Large intestine (tissue), 3 donors: Measurements from ENCODE around the gene TMEM151B. TPM values are rescaled to one million over a fixed set of nuclear protein-coding genes. Genes with fewer than 3 reads are reported as not detected.
A peak's percentile ranks its signal among the peaks of the same experiment; 100 is the strongest.

Experiments used
- DNase-seq, 2 donors: peaks; one replicate each; pipeline versions ENCODE4 v3.0.0 to v3.0.0-alpha.2; 2013
- H3K27ac ChIP-seq: one replicate; pipeline ENCODE4 v1.5.1; 2013; ENCODE audit warnings: low read length
- H3K27me3 ChIP-seq: 2 replicates; pipeline ENCODE4 v1.6.1; 2013; ENCODE audit warnings: low read length; ENCODE audit not compliant: control insufficient read depth, insufficient read depth
- H3K36me3 ChIP-seq: 2 replicates; pipeline ENCODE4 v1.6.1; 2013; ENCODE audit warnings: low read length; ENCODE audit not compliant: control insufficient read depth, insufficient read depth
- H3K4me1 ChIP-seq: one replicate; pipeline ENCODE4 v1.6.1; 2013; ENCODE audit warnings: low read length; ENCODE audit not compliant: control insufficient read depth, insufficient read depth
- H3K4me3 ChIP-seq: one replicate; pipeline ENCODE4 v1.5.1; 2013; ENCODE audit warnings: low read length
- H3K9me3 ChIP-seq: one replicate; pipeline ENCODE4 v1.6.1; 2013; ENCODE audit warnings: mild to moderate bottlenecking, low read depth, low read length, moderate library complexity; ENCODE audit not compliant: control insufficient read depth
- WGBS: methylation state at CpG from one replicate; pipeline ENCODE4 v1.1.5; 2013; ENCODE audit warnings: low lambda C conversion rate; ENCODE audit not compliant: insufficient coverage; 5-methylcytosine and 5-hydroxymethylcytosine counted together
- polyA plus RNA-seq: library from polyadenylated mRNA; unstranded; fragments of 120-200 nt; gene quantifications from one replicate; pipeline ENCODE4 v1.2.1, GENCODE V29; 2013

Gene TMEM151B
- polyA plus RNA-seq, 1 donor: 3.2 TPM

GRCh38 chr6:44258325-44258863, 11.9 kb upstream of the TMEM151B start:
- H3K9me3 ChIP-seq: peaks cover 3% of the 10 kb centered on the region
- DNase-seq: no peak
- H3K27ac ChIP-seq: no peak overlapping the region
- peaks cover 25% of the 10 kb centered on the region for H3K4me1 ChIP-seq
- H3K36me3 ChIP-seq: peaks cover 54% of the 10 kb centered on the region
- no CpG with 5 or more reads among the region's 9 CpGs for WGBS
- H3K4me3 ChIP-seq: no peak overlapping the region
- no peaks in the 10 kb centered on the region for H3K27me3 ChIP-seq

DNA sequence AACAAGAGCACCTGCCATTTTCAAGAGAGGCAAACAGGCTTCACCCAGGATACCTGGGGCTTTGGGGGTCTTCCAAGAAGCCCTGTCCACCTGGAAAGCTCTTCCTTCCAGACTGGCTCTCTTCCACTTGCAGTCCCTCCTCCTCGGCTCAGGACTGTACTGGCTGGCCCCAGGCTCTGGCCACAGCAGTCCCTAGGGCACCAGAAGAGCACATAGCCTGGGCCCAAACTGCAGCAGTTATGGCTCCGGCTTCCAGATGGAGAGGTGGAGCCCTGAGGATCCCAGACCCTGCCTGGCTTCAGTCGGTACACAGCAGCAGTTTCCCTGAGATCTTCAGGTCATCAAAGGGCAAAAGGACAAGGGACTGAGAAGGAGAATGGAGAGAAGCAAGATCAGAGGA, 11.3 kb upstream of the TMEM151B start:
- peaks cover 49% of the 10 kb centered on the region for H3K36me3 ChIP-seq
- DNase-seq: no peak

GRCh38 chr6:44260011-44260410, 10.2 kb upstream of the TMEM151B start:
- Histone ChIP-seq H3K36me3 (peaks cover 38% of the 10 kb centered on the region), H3K4me1 (peaks cover 40% of the 10 kb centered on the region), H3K9me3 (peaks cover 5% of the 10 kb centered on the region), H3K27me3 (no peaks in the 10 kb centered on the region), H3K4me3 (no peak overlapping the region), H3K27ac (no peak overlapping the region)
- no CpG with 5 or more reads among the region's 8 CpGs for WGBS
- DNase-seq: no peak

More for the DNA sequence above, 11.3 kb upstream of the TMEM151B start:
- WGBS: no CpG with 5 or more reads among the region's 3 CpGs
- Histone ChIP-seq H3K4me3 (no peak overlapping the region), H3K4me1 (peaks cover 30% of the 10 kb centered on the region), H3K9me3 (peaks cover 3% of the 10 kb centered on the region), H3K27me3 (no peaks in the 10 kb centered on the region), H3K27ac (no peak overlapping the region)

DNA sequence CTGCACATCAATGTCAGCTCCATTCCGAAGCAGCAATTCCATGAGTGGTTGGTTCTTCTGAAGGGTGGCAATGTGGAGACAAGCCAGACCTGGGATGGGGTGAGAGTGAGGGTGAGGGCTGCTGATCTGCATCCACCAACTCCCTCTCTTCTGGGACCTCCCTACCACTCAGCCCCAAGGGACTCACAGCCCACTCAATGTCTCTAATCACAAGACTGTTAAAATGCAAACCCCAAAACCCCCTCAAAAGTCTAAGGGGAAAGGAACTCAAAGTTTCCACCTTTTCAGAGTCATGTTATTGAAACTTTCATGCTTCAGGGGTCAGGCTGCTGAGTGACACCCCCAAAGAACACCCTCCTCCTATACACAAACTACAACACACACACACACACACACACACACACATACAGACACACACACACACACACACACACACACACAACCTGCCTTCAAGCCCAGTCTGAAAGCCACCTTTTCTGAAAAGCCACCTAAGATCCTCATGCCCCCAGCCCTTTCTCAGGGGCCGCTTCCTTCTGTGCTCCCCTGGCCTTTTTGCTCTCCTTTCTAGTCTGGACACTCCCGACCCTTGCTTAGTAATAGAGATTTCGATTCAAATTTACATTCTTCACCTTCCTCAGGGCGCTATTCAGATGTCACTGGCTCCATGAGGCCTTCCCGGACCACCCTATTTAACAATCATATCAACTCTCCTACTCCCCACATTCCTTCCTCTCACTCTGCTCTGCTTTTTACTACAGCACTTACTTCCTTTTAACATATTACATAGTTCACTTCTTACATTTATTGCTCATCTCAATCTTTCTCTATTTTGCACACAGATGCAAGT, 9.6 kb upstream of the TMEM151B start:
- Histone ChIP-seq H3K9me3 (peaks cover 7% of the 10 kb centered on the region), H3K36me3 (peaks cover 32% of the 10 kb centered on the region), H3K27ac (no peak overlapping the region), H3K4me1 (peaks cover 40% of the 10 kb centered on the region), H3K27me3 (no peaks in the 10 kb centered on the region), H3K4me3 (no peak overlapping the region)
- 96% methylated on average over 4 of the region's 6 CpGs for WGBS
- DNase-seq: no peak

GRCh38 chr6:44261581-44261980, 8.7 kb upstream of the TMEM151B start:
- Histone ChIP-seq H3K9me3 (peaks cover 7% of the 10 kb centered on the region), H3K27me3 (no peaks in the 10 kb centered on the region), H3K4me3 (no peak overlapping the region), H3K27ac (no peak overlapping the region), H3K4me1 (peaks cover 36% of the 10 kb centered on the region), H3K36me3 (peaks cover 32% of the 10 kb centered on the region)
- no peak for DNase-seq
- no CpG with 5 or more reads among the region's 8 CpGs for WGBS

- peaks cover 33% of the 10 kb centered on the region for H3K4me1 ChIP-seq
- no peak for DNase-seq
- WGBS: no CpG with 5 or more reads among the region's 7 CpGs
- H3K9me3 ChIP-seq: peaks cover 4% of the 10 kb centered on the region
- H3K4me3 ChIP-seq: peak overlapping the region; percentile 90
- H3K36me3 ChIP-seq: peaks cover 32% of the 10 kb centered on the region
- H3K27me3 ChIP-seq: no peaks in the 10 kb centered on the region
- no peak overlapping the region for H3K27ac ChIP-seq
Measured at GRCh38 chr6:44262467-44263353, 7.5 kb upstream of the TMEM151B start.

DNA sequence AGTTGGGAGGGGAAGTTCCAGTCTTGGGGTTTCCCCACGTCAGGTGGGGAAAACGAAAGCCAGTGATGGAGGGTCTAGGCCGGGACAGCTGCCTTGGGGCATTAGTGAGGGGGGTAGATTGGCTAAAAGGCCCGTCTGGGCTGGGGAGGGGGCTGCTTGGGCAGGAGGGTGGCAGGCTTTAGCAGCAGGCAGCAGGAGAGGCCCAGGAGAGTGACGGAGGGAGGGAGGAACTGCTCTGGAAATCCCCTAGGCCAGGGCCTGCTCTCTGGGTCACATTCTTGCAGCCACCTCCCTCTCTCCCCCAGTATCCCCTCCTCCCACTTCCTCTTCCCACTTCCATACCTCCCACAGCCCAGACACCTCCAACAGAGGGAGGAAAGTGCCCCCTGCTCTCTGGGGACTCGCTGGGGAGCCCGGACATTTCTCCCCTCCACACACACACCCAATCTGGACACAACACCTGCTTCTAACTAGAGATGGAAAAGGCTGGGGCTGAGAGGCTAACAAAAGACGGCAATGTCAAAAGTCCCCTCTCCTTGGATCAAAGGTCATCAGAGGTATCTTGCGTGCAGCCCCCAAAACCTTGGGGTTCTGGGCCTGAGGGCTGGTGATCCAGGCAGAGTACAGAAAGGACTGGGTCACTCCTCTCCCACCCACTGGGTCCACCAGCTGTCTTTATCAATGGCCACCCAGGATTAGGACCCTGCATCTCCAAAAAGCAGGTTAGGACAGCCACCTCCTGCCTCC, 6.7 kb upstream of the TMEM151B start:
- WGBS: no CpG with 5 or more reads among the region's 9 CpGs
- Histone ChIP-seq H3K4me1 (peaks cover 30% of the 10 kb centered on the region), H3K9me3 (peaks cover 4% of the 10 kb centered on the region), H3K36me3 (peaks cover 32% of the 10 kb centered on the region), H3K27ac (no peak overlapping the region), H3K27me3 (peaks cover 5% of the 10 kb centered on the region), H3K4me3 (peak overlapping the region; percentile 90)
- DNase-seq: peak; percentile 57 to 73

DNA sequence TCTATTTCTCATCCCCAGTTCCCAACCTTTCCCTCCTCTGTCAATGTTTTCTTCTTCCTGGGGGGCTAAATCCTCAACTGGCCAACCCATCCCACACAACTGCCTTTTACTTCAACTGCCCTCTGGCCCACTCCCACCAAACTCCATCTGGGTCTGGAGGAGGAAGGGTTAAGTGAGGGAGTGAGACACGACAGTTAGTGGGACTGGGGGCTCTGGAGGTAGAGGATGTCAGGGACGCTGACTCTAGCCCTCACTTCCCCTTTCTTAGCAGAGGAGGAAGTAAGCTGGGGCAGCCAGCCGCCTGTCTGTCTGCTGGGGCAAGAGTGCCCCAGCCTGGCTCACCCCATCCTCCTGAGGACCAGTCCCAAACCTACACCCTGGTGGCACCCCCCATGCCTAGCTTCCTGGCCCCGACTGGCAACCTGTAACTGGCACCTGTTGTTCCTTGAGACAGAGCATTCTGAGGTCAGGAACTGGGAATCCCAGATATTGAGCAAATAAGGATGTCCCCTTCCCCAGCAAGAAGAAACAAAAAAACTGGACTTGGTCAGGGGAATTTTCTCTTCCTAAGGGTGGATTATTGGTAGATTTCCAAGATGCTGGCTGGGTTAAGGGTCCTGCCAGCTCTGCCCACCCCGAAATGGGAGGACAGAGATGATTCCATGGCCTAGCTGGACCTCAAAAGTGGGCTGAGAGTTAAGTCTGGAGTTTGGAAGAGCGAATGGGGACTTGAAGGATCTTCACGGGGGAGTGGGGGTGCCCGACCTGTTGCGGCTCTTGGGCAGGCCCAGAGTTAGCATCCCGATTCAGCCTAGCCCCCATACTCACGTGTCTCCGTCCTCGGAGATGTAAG, 5.9 kb upstream of the TMEM151B start:
- no CpG with 5 or more reads among the region's 13 CpGs for WGBS
- no peak for DNase-seq
- H3K36me3 ChIP-seq: peaks cover 24% of the 10 kb centered on the region

GRCh38 chr6:44265007-44265721, 5.1 kb upstream of the TMEM151B start, which contains the start of gene NFKBIE:
Gene NFKBIE (minus strand): TSS chr6:44265551. CDS start chr6:44265346, 205 bp downstream.
- peaks cover 18% of the 10 kb centered on the region for H3K36me3 ChIP-seq
- H3K9me3 ChIP-seq: peaks cover 4% of the 10 kb centered on the region
- H3K27me3 ChIP-seq: peaks cover 22% of the 10 kb centered on the region
- peak within 1 kb of the TSS; percentile 90 for H3K4me3 ChIP-seq
- H3K4me1 ChIP-seq: peaks cover 30% of the 10 kb centered on the region
- H3K27ac ChIP-seq: peak within 1 kb of the TSS; percentile 73
- DNase-seq: peak; percentile 90 to 92
- WGBS: 0% methylated on average over 1 of the region's 72 CpGs

More for the DNA sequence above, 5.9 kb upstream of the TMEM151B start:
- H3K4me1 ChIP-seq: peaks cover 30% of the 10 kb centered on the region
- H3K9me3 ChIP-seq: peaks cover 4% of the 10 kb centered on the region
- H3K27ac ChIP-seq: peak overlapping the region; percentile 73
- H3K4me3 ChIP-seq: peak overlapping the region; percentile 90
- H3K27me3 ChIP-seq: peaks cover 14% of the 10 kb centered on the region
